Measurements from ENCODE around the gene PARPBP.
A peak's percentile ranks its signal among the peaks of the same experiment; 100 is the strongest.

PARPBP gene

GRCh38 chr12:102174761-102175160, 54.8 kb downstream of the PARPBP start:
- ChIA-PET POLR2A (ENCODE audit: low non-redundant PET) (no interaction called here), CTCF (interaction anchor here (0.6 to 0.7 kb wide), 2 partner anchors 16 to 1352 kb away, joined by 3 read pairs; no protein-coding TSS in a partner anchor)
- no peak for TF ChIP-seq CTCF (conservative IDR thresholded peaks at IDR 0.05; ENCODE audit: low read depth)
- DNase-seq (ENCODE audit: low spot score): no peak
- H3K27ac ChIP-seq: no peak overlapping the region

- TF ChIP-seq CTCF (conservative IDR thresholded peaks at IDR 0.05; ENCODE audit: low read depth): no peak
- ChIA-PET POLR2A (ENCODE audit: low non-redundant PET) (no interaction called here), CTCF (no interaction called here)
- DNase-seq (ENCODE audit: low spot score): no peak
- no peak overlapping the region for H3K27ac ChIP-seq
These were observed 62.7 kb downstream of the PARPBP start for GRCh38 chr12:102182635-102183034.

GRCh38 chr12:102195826-102196225, 75.8 kb downstream of the PARPBP start:
- H3K27ac ChIP-seq: no peak overlapping the region
- ChIA-PET CTCF (no interaction called here), POLR2A (ENCODE audit: low non-redundant PET) (no interaction called here)
- no peak for TF ChIP-seq CTCF (conservative IDR thresholded peaks at IDR 0.05; ENCODE audit: low read depth)
- DNase-seq (ENCODE audit: low spot score): no peak

GRCh38 chr12:102197789-102198188, 77.8 kb downstream of the PARPBP start, which contains the start of gene PMCH:
Gene PMCH (minus strand): TSS chr12:102197833. CDS start chr12:102197770, 63 bp downstream.
- DNase-seq (ENCODE audit: low spot score): peak; percentile 7
- CTCF ChIA-PET: no interaction called here
- H3K27ac ChIP-seq: no peak within 1 kb of the TSS
- no peak for TF ChIP-seq CTCF (conservative IDR thresholded peaks at IDR 0.05; ENCODE audit: low read depth)
- POLR2A ChIA-PET (ENCODE audit: low non-redundant PET): no interaction called here

GRCh38 chr12:102201436-102202061, 81.6 kb downstream of the PARPBP start:
- no peak overlapping the region for H3K27ac ChIP-seq
- TF ChIP-seq CTCF (conservative IDR thresholded peaks at IDR 0.05; ENCODE audit: low read depth): no peak
- no peak for DNase-seq (ENCODE audit: low spot score)
- ChIA-PET POLR2A (ENCODE audit: low non-redundant PET) (no interaction called here), CTCF (no interaction called here)

- ChIA-PET CTCF (no interaction called here), POLR2A (ENCODE audit: low non-redundant PET) (no interaction called here)
- no peak overlapping the region for H3K27ac ChIP-seq
- no peak for TF ChIP-seq CTCF (conservative IDR thresholded peaks at IDR 0.05; ENCODE audit: low read depth)
- no peak for DNase-seq (ENCODE audit: low spot score)
These were observed 82.6 kb downstream of the PARPBP start for GRCh38 chr12:102202556-102202955.

Measured in RWPE1 (cell line).